A549 (cell line): Measurements from ENCODE around the gene SH2B2.
"Not testable (repeated sequence)": the region's sequence is repeated elsewhere in the genome, so short reads cannot be mapped to it uniquely, and the experiment has no call there.

Experiments used
- CEBPB ChIP-seq, 2 experiments: fragments of >200 bp in 1 of 2; sonication (Bioruptor Twin) in 1 of 2; formaldehyde crosslinking in 1 of 2; IDR thresholded peaks; 2 replicates each; pipeline ENCODE4 v1.6.1; 2012 to 2016
- E2F6 ChIP-seq: IDR thresholded peaks from 2 replicates; pipeline ENCODE4 v1.6.1; 2012; ENCODE audit warnings: low read depth, borderline replicate concordance
- EP300 ChIP-seq, 2 experiments: fragments of >200 bp; sonication (Bioruptor Twin); formaldehyde crosslinking; IDR thresholded peaks; 2 replicates in 1 of 2; 3 replicates in 1 of 2; pipeline ENCODE4 v1.6.1; 2016 to 2017
- POLR2A ChIP-seq: IDR thresholded peaks from 2 replicates; pipeline ENCODE4 v1.6.1; 2012; ENCODE audit warnings: mild to moderate bottlenecking, low read length

DNA sequence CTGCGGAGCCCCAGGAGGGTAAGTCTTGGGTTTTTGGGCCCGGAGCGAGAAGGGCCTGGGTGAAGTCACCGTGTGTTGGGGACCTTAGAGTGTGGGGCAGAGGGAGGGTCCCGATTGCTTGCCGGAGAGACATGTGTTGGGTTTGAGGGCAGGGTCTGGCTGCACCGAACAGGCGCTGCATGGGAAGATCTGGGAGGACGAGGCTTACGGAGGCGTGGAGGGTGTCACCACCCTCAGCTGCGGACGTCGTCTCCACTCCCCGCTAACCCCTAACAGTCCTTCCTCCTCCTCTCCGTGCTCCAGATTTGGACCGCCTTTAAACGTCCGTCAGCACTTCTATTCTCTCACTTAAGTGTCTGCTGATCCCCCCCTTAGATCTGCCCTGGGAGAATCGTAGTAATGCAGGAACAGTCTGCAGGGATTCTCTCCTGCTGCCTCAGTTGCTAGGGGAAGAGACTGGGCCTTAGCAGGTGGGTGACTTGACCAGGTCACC is 77.8 kb downstream of the SH2B2 start:
- TF ChIP-seq CEBPB (IDR thresholded peaks at IDR 0.05); EP300 (IDR thresholded peaks at IDR 0.05); E2F6; POLR2A: not testable (repeated sequence)
